IgD-negative memory B cell (primary cell): ENCODE data around the gene GSC. TPM values are rescaled to one million over a fixed set of nuclear protein-coding genes. Genes with fewer than 3 reads are reported as not detected.
"Not testable (repeated sequence)": the region's sequence is repeated elsewhere in the genome, so short reads cannot be mapped to it uniquely, and the experiment has no call there.

Source experiments
- H3K27ac Mint-ChIP-seq, 3 donors: one replicate each; pipeline ENCODE4 v1.8.0; 2020 to 2022; ENCODE audit warnings: mild to moderate bottlenecking in 3 of 3, mixed read lengths in 3 of 3, moderate library complexity in 1 of 3
- H3K27me3 Mint-ChIP-seq: one replicate; pipeline ENCODE4 v1.8.0; 2021; ENCODE audit warnings: mixed read lengths
- H3K36me3 Mint-ChIP-seq: one replicate; pipeline ENCODE4 v1.8.0; 2020; ENCODE audit warnings: mild to moderate bottlenecking, mixed read lengths
- H3K4me1 Mint-ChIP-seq, 3 donors: one replicate each; pipeline ENCODE4 v1.8.0; 2020 to 2022; ENCODE audit warnings: mixed read lengths in 3 of 3, mild to moderate bottlenecking in 1 of 3
- H3K4me3 Mint-ChIP-seq, 4 donors: one replicate each; pipeline ENCODE4 v1.8.0; 2020 to 2022; ENCODE audit warnings: mild to moderate bottlenecking in 4 of 4, mixed read lengths in 4 of 4, moderate library complexity in 3 of 4
- H3K9me3 Mint-ChIP-seq, 3 donors: one replicate each; pipeline ENCODE4 v1.8.0; 2020 to 2021; ENCODE audit warnings: mixed read lengths in 3 of 3, mild to moderate bottlenecking in 1 of 3
- polyA plus RNA-seq: library from polyadenylated mRNA; unstranded; fragments of 300-500 nt; fragmentation: Illumina TruSeq; gene quantifications from one replicate; pipeline ENCODE4 v1.2.3, GENCODE V29; 2021

GSC gene
- polyA plus RNA-seq, 1 donor from 2014 or later: not detected

- Mint-ChIP-seq H3K9me3 (peaks cover 0 to 6% (median 2%) of the 10 kb centered on the region in 3 donors), H3K36me3 (no peaks in the 10 kb centered on the region), H3K4me3 (no peak overlapping the region), H3K27me3 (peaks cover 2% of the 10 kb centered on the region), H3K4me1 (no peaks in the 10 kb centered on the region), H3K27ac (no peak overlapping the region)
Measured at GRCh38 chr14:94728950-94729349, 41.0 kb downstream of the GSC start.

- not testable (repeated sequence) for H3K27me3 Mint-ChIP-seq, H3K36me3 Mint-ChIP-seq, H3K4me3 Mint-ChIP-seq, H3K27ac Mint-ChIP-seq, H3K9me3 Mint-ChIP-seq, H3K4me1 Mint-ChIP-seq
Measured at GRCh38 chr14:94728440-94728839, 41.5 kb downstream of the GSC start.

GRCh38 chr14:94726649-94727048 is 43.3 kb downstream of the GSC start:
- H3K4me3 Mint-ChIP-seq, H3K4me1 Mint-ChIP-seq, H3K27me3 Mint-ChIP-seq, H3K36me3 Mint-ChIP-seq, H3K27ac Mint-ChIP-seq, H3K9me3 Mint-ChIP-seq: not testable (repeated sequence)

GRCh38 chr14:94724993-94725392 is 44.9 kb downstream of the GSC start:
- Mint-ChIP-seq H3K27me3 (peaks cover 2% of the 10 kb centered on the region), H3K9me3 (no peaks in the 10 kb centered on the region), H3K36me3 (no peaks in the 10 kb centered on the region), H3K4me3 (no peak overlapping the region), H3K4me1 (no peaks in the 10 kb centered on the region), H3K27ac (no peak overlapping the region)

GRCh38 chr14:94722397-94722796 is 47.5 kb downstream of the GSC start:
- Mint-ChIP-seq H3K27me3 (peaks cover 3% of the 10 kb centered on the region), H3K9me3 (no peaks in the 10 kb centered on the region), H3K36me3 (no peaks in the 10 kb centered on the region), H3K27ac (no peak overlapping the region), H3K4me1 (no peaks in the 10 kb centered on the region), H3K4me3 (no peak overlapping the region)

Other genes starting within 250 kb of the GSC start
- gene SERPINA4, start 208.7 kb downstream of the GSC start, polyA plus RNA-seq: not detected
- gene SERPINA5, start 188.7 kb downstream of the GSC start, polyA plus RNA-seq: not detected
- not detected for gene SERPINA3, start 157.7 kb downstream of the GSC start, polyA plus RNA-seq